B cell (primary cell): ENCODE measurements around the gene CLN6. TPM values are rescaled to one million over a fixed set of nuclear protein-coding genes. Genes with fewer than 3 reads are reported as not detected.

ENCODE experiments used
- ATAC-seq: fragments of 200-7000 bp; cut with Tn5 transposase; one replicate; pipeline ENCODE4 v1.10.0; 2021; ENCODE audit warnings: low read depth, mild to moderate bottlenecking, moderate number of reproducible peaks, moderate library complexity
- CTCF ChIA-PET: fragments of 350-600 bp; sonication (Branson Sonifier 250); formaldehyde crosslinking; loops from one replicate; lab custom pipeline; 2021; ENCODE audit warnings: antibody characterized with exemption, inconsistent platforms; lab: Charles Lee
- POLR2A ChIA-PET: fragments of 350-600 bp; sonication (Branson Sonifier 250); formaldehyde crosslinking; loops from one replicate; lab custom pipeline; 2021; ENCODE audit warnings: antibody characterized with exemption; lab: Charles Lee
- DNase-seq: peaks from one replicate; pipeline ENCODE4 v3.0.0; 2013
- H2AFZ ChIP-seq: 2 replicates; pipeline ENCODE4 v1.6.1; 2012; ENCODE audit warnings: mild to moderate bottlenecking, low read depth, low read length; ENCODE audit not compliant: insufficient read depth, poor library complexity, severe bottlenecking
- H3K27ac ChIP-seq, 2 donors: 1 replicate in 1 of 2; 2 replicates in 1 of 2; pipeline ENCODE4 v1.5.1; 2012 to 2013; ENCODE audit warnings: low read length in 2 of 2, mild to moderate bottlenecking in 2 of 2, moderate library complexity in 1 of 2
- H3K27me3 ChIP-seq, 4 experiments: fragments of 200-600 bp in 1 of 4; sonication (generic) in 1 of 4; replicated peaks in 1 of 4; 1 replicate in 2 of 4; 2 replicates in 2 of 4; pipeline versions ENCODE4 v1.6.1 to v1.7.0; 2013 to 2016; ENCODE audit warnings: low read length in 3 of 4, mild to moderate bottlenecking in 2 of 4, mixed read lengths in 1 of 4, moderate library complexity in 1 of 4; ENCODE audit not compliant: insufficient read depth in 4 of 4, control insufficient read depth in 3 of 4; ENCODE audit errors: control extremely low read depth in 1 of 4
- H3K36me3 ChIP-seq, 2 experiments: replicated peaks in 1 of 2; 1 replicate in 1 of 2; 2 replicates in 1 of 2; pipeline versions ENCODE4 v1.6.1 to v1.7.1; 2013; ENCODE audit warnings: low read length in 1 of 2; ENCODE audit not compliant: insufficient read depth in 2 of 2, control insufficient read depth in 1 of 2; ENCODE audit errors: control extremely low read depth in 1 of 2, extremely low read depth in 1 of 2
- H3K4me1 ChIP-seq, 2 donors: fragments of 200-600 bp in 1 of 2; sonication (generic) in 1 of 2; 1 replicate in 1 of 2; 2 replicates in 1 of 2; pipeline versions ENCODE4 v1.5.1 to v1.6.1; 2013 to 2017; ENCODE audit warnings: low read length in 2 of 2; ENCODE audit not compliant: control insufficient read depth in 2 of 2, insufficient read depth in 2 of 2
- H3K4me2 ChIP-seq: replicated peaks from 2 replicates; pipeline ENCODE3; 2012; ENCODE audit warnings: mild to moderate bottlenecking, low read depth, low read length; ENCODE audit not compliant: poor library complexity, severe bottlenecking
- H3K4me3 ChIP-seq, 5 experiments: fragments of 200-600 bp in 1 of 5; sonication (generic) in 1 of 5; 1 replicate in 3 of 5; 2 replicates in 2 of 5; pipeline versions ENCODE4 v1.5.1 to v1.7.0; 2011 to 2016; ENCODE audit warnings: low read length in 4 of 5, mild to moderate bottlenecking in 4 of 5, low read depth in 2 of 5, control low read depth in 1 of 5, moderate library complexity in 1 of 5; ENCODE audit not compliant: insufficient read depth in 1 of 5; ENCODE audit errors: control extremely low read depth in 1 of 5, extremely low read depth in 1 of 5
- H3K79me2 ChIP-seq: fragments of 200-600 bp; sonication (generic); one replicate; pipeline ENCODE4 v1.6.0; 2016; ENCODE audit warnings: low read length; ENCODE audit not compliant: control insufficient read depth, insufficient read depth
- H3K9ac ChIP-seq: fragments of 200-600 bp; sonication (generic); 2 replicates; pipeline ENCODE4 v1.6.1; 2017; ENCODE audit warnings: mild to moderate bottlenecking, low read length, moderate library complexity
- H3K9me3 ChIP-seq, 3 donors: one replicate each; pipeline versions ENCODE4 v1.6.1 to v1.7.1; 2013; ENCODE audit warnings: low read length in 2 of 3; ENCODE audit not compliant: control insufficient read depth in 2 of 3, insufficient read depth in 1 of 3; ENCODE audit errors: control extremely low read depth in 1 of 3
- H4K20me1 ChIP-seq: 2 replicates; pipeline ENCODE4 v1.6.0; 2012; ENCODE audit warnings: mild to moderate bottlenecking, low read length; ENCODE audit not compliant: insufficient read depth, control insufficient read depth, poor library complexity, severe bottlenecking
- H3K27ac Mint-ChIP-seq: one replicate; pipeline ENCODE4 v1.8.0; 2021; ENCODE audit warnings: mixed read lengths
- H3K27me3 Mint-ChIP-seq: one replicate; pipeline ENCODE4 v1.8.0; 2021; ENCODE audit warnings: mixed read lengths
- H3K4me1 Mint-ChIP-seq: one replicate; pipeline ENCODE4 v1.8.0; 2021; ENCODE audit warnings: mixed read lengths
- H3K4me3 Mint-ChIP-seq: one replicate; pipeline ENCODE4 v1.8.0; 2021; ENCODE audit warnings: mixed read lengths
- H3K9me3 Mint-ChIP-seq: one replicate; pipeline ENCODE4 v1.8.0; 2022; ENCODE audit warnings: mixed read lengths; ENCODE audit not compliant: insufficient read depth
- CTCF ChIP-seq: fragments of 200-600 bp; IDR thresholded peaks from one replicate; pipeline ENCODE4 v1.8.0; 2022; ENCODE audit warnings: antibody characterized with exemption, mild to moderate bottlenecking
- EZH2 ChIP-seq: IDR thresholded peaks from 2 replicates; pipeline ENCODE4 v1.6.1; 2012; ENCODE audit warnings: borderline replicate concordance, low read depth, mild to moderate bottlenecking, moderate library complexity, low read length; ENCODE audit not compliant: insufficient read depth, poor library complexity, severe bottlenecking
- WGBS: methylation state at CpG from one replicate; pipeline ENCODE4 v1.1.5; 2013; ENCODE audit warnings: missing lambda C conversion rate; ENCODE audit not compliant: insufficient coverage; 5-methylcytosine and 5-hydroxymethylcytosine counted together
- intact Hi-C: fragments of 100-400 bp; cut with micrococcal nuclease; formaldehyde crosslinking; loops from one replicate; pipeline ENCODE4 v1.10.0; 2022
- polyA plus RNA-seq: library from polyadenylated mRNA; depleted of rRNA; stranded (reverse); fragments of >200 nt; gene quantifications from 2 replicates; pipeline ENCODE4 v1.2.3, GENCODE V29; 2012
- total RNA-seq, 2 donors: library from RNA; stranded (reverse); fragments of 120-200 nt in 1 of 2; gene quantifications; 1 replicate in 1 of 2; 2 replicates in 1 of 2; pipeline versions ENCODE4 v1.2.3 to v1.2.4, GENCODE V29; 2013 to 2022

The CLN6 gene
- total and polyA plus RNA-seq, 2 donors (not counting 1 experiment from before 2014, with no cell fraction given), result 22.8 TPM

- no peaks in the 10 kb centered on the region for H3K79me2 ChIP-seq
- Mint-ChIP-seq H3K27me3 (no peaks in the 10 kb centered on the region), H3K4me3 (no peak overlapping the region), H3K9me3 (no peaks in the 10 kb centered on the region), H3K4me1 (no peaks in the 10 kb centered on the region), H3K27ac (peak overlapping the region; percentile 59)
- no peaks in the 10 kb centered on the region for H4K20me1 ChIP-seq
- H2AFZ ChIP-seq, result no peak overlapping the region
- TF ChIP-seq EZH2 (no peak), CTCF (no peak)
- no peak overlapping the region for H3K9ac ChIP-seq
- ATAC-seq, result no peak
- intact Hi-C loops, result no loop called here
- H3K27ac ChIP-seq, result no peak overlapping the region
- ChIA-PET POLR2A (no interaction called here), CTCF (no interaction called here)
- no peaks in the 10 kb centered on the region for H3K9me3 ChIP-seq
- H3K4me1 ChIP-seq, result no peaks in the 10 kb centered on the region
- H3K4me3 ChIP-seq, result no peak overlapping the region
- no peak overlapping the region for H3K4me2 ChIP-seq
- DNase-seq, result no peak
- H3K27me3 ChIP-seq, result no peaks in the 10 kb centered on the region
- WGBS, result 94% methylated on average over 17 of the region's 17 CpGs
- H3K36me3 ChIP-seq, result peaks cover 5 to 14% of the 10 kb centered on the region in 2 experiments
These were observed 32.9 kb downstream of the CLN6 start for GRCh38 chr15:68196445-68197169.
